ENCODE measurements around the gene KANK4.

The KANK4 gene

DNA sequence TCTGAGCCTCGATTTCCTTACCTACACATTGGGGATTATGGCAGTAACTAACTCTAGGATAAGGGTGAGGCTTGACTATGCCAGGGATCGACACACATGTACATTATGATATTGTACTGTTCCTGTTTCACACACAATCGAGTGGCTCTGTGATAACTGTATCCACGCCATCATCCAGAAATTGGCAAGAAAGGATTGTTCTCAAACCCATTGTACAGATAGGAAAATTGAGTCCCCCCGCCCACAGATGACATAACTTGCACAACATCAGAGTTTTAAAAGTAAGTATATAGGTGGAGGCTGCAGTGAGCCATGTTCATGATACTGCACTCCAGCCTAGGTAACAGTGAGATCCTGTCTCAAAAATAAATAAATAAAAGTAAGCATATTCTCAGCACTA is 3.8 kb downstream of the KANK4 start:
- DNase-seq (ENCODE audit: low read depth) = no peak
- TF ChIP-seq, protein P1, sequence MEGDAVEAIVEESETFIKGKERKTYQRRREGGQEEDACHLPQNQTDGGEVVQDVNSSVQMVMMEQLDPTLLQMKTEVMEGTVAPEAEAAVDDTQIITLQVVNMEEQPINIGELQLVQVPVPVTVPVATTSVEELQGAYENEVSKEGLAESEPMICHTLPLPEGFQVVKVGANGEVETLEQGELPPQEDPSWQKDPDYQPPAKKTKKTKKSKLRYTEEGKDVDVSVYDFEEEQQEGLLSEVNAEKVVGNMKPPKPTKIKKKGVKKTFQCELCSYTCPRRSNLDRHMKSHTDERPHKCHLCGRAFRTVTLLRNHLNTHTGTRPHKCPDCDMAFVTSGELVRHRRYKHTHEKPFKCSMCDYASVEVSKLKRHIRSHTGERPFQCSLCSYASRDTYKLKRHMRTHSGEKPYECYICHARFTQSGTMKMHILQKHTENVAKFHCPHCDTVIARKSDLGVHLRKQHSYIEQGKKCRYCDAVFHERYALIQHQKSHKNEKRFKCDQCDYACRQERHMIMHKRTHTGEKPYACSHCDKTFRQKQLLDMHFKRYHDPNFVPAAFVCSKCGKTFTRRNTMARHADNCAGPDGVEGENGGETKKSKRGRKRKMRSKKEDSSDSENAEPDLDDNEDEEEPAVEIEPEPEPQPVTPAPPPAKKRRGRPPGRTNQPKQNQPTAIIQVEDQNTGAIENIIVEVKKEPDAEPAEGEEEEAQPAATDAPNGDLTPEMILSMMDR (IDR thresholded peaks at IDR 0.05; ENCODE audit: low read depth, low read length) = no peak
- no peak for TF ChIP-seq MYC (IDR thresholded peaks at IDR 0.05; ENCODE audit: low read depth, low read length)
- TF ChIP-seq POLR2A (IDR thresholded peaks at IDR 0.05; ENCODE audit: extremely low read depth, insufficient read length) = no peak
- TF ChIP-seq, protein P2, sequence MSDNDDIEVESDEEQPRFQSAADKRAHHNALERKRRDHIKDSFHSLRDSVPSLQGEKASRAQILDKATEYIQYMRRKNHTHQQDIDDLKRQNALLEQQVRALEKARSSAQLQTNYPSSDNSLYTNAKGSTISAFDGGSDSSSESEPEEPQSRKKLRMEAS (IDR thresholded peaks at IDR 0.05; ENCODE audit: low read depth, low read length) = no peak
- H3K4me3 ChIP-seq (ENCODE audit: low read depth, low read length) = no peak overlapping the region

DNA sequence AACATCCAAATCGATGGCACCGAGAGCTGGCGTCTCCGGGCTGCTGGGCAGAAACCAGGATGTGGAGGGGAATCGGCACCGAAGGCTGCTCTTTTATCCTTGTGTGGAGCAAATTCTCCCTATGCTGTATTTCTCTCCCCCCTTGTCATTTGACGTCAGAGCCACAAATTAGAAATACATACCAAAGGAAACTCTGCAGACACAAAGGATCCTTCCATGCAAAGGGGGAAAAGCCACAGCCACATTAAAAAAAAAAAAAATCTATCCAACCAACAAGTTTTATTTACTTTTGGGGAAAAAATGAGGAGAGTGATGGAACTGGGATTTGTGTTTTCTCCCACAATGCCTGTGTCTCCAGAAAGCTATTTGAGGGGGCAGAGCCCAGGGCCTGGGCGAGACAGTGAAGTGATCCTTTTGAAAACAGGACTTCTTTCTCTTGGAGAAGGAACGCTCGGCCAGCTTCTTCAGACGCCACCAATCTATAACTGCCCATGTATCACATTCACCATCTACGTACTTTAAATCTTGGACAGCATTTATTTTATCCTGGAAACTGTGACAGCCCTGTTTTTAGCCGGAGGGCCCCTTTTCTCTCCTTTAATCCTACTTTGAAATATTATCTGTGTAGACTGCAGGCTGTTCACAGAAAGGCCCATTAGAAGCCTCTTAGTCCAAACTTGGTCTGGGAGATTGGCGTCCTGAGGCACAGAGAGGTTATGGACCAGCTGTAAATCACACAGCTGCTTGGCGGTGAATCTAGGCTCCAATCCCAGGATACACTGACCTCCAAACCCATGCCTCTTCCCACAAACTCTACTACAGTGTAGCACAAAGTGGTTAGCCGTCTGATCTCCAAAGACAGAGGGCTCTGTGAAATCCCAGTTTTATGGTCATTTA is 4.5 kb downstream of the KANK4 start:
- no peak for DNase-seq (ENCODE audit: low read depth)
- H3K4me3 ChIP-seq (ENCODE audit: low read depth, low read length) = no peak overlapping the region
- TF ChIP-seq MYC (IDR thresholded peaks at IDR 0.05; ENCODE audit: low read depth, low read length) (no peak), POLR2A (IDR thresholded peaks at IDR 0.05; ENCODE audit: extremely low read depth, insufficient read length) (no peak)
- TF ChIP-seq, protein P2 (IDR thresholded peaks at IDR 0.05; ENCODE audit: low read depth, low read length) = no peak
- TF ChIP-seq, protein P1 (IDR thresholded peaks at IDR 0.05; ENCODE audit: low read depth, low read length) = no peak

DNA sequence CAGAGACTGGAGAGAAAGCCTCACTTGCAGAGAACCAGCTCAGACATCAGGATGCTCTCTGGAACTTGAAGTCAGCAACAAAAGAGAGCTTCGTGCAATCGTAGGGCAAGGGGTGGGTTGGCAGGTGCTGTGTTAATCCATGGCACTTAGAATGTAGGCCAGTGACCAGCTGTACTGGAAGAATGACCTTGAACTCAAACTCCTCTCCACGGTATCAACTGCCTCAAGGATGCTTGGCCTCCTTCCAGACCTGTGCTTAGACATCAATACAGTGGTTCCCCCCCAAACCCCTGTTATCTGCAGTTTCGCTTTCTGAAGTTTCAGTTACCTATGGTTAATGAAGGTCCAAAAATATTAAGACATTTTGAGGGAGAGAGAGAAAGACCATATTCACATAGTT is 6.5 kb downstream of the KANK4 start:
- H3K4me3 ChIP-seq (ENCODE audit: low read depth, low read length) = no peak overlapping the region
- TF ChIP-seq, protein P1 (IDR thresholded peaks at IDR 0.05; ENCODE audit: low read depth, low read length) = no peak
- TF ChIP-seq POLR2A (IDR thresholded peaks at IDR 0.05; ENCODE audit: extremely low read depth, insufficient read length) (no peak), MYC (IDR thresholded peaks at IDR 0.05; ENCODE audit: low read depth, low read length) (no peak)
- TF ChIP-seq, protein P2 (IDR thresholded peaks at IDR 0.05; ENCODE audit: low read depth, low read length) = no peak
- DNase-seq (ENCODE audit: low read depth) = no peak

DNA sequence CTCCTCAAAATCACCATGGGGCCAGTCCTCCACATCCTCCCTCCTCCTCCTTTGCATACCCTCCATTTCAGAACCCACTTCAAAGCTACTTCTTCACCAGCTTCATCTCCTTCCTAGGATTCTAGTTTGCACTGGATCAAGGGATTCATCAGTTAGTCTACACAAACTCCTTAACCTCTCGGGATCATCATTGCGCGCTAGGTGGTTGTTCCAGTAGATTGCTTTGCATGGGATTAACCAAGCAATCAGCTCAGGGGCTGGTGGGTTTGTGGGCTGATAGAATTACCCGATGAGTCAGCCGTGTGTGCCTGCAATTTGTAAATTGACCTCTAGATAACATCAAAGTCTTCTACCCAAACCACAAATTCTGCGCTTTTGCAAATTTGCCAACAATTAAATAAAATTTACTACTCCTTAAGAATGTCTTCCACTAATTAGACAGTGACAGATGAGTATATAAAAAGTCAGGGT is 7.7 kb downstream of the KANK4 start:
- peak; percentile 51 for DNase-seq (ENCODE audit: low read depth)
- TF ChIP-seq MYC (IDR thresholded peaks at IDR 0.05; ENCODE audit: low read depth, low read length) = no peak
- TF ChIP-seq, protein P2 (IDR thresholded peaks at IDR 0.05; ENCODE audit: low read depth, low read length) = no peak
- TF ChIP-seq, protein P1 (IDR thresholded peaks at IDR 0.05; ENCODE audit: low read depth, low read length) = no peak
- TF ChIP-seq POLR2A (IDR thresholded peaks at IDR 0.05; ENCODE audit: extremely low read depth, insufficient read length) = no peak
- H3K4me3 ChIP-seq (ENCODE audit: low read depth, low read length) = no peak overlapping the region

DNA sequence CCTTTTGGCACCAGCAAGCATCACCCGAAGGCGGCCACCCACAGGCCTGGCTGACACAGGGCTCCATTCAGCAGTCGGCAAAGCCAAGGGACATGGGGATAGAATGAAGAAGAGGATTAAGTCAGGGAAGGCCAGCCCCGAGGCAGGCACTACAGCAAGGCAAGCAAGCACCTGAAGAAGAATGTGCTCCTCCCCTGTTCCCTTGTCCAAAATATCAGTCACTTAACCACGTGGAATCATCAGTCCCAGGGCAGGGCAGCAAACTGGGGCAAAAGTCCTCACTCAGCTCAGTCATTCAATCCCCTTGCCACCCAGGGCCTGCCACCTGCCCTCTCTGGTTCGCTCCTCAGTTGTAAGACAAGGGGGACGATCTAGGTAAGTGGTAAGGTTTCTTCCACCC is 9.3 kb downstream of the KANK4 start:
- no peak overlapping the region for H3K4me3 ChIP-seq (ENCODE audit: low read depth, low read length)
- TF ChIP-seq, protein P2 (IDR thresholded peaks at IDR 0.05; ENCODE audit: low read depth, low read length) = no peak
- TF ChIP-seq POLR2A (IDR thresholded peaks at IDR 0.05; ENCODE audit: extremely low read depth, insufficient read length) (no peak), MYC (IDR thresholded peaks at IDR 0.05; ENCODE audit: low read depth, low read length) (no peak)
- TF ChIP-seq, protein P1 (IDR thresholded peaks at IDR 0.05; ENCODE audit: low read depth, low read length) = no peak
- DNase-seq (ENCODE audit: low read depth) = no peak
